K562 (cell line): Measurements from ENCODE around the gene ICAM1. TPM values are rescaled to one million over a fixed set of nuclear protein-coding genes. Genes with fewer than 3 reads are reported as not detected.

ENCODE experiments used
- BDP1 ChIP-seq: IDR thresholded peaks from 3 replicates; pipeline ENCODE4 v1.6.1; 2011; ENCODE audit not compliant: insufficient read length, insufficient read depth
- ELF1 ChIP-seq: fragments of 200-800 bp; sonication (Bioruptor generic); IDR thresholded peaks from 2 replicates; pipeline ENCODE4 v1.6.1; 2016; ENCODE audit warnings: missing genetic modification characterization, missing compliant biosample characterization
- HNRNPL ChIP-seq: fragments of 200-400 bp; formaldehyde crosslinking; IDR thresholded peaks from 2 replicates; pipeline ENCODE4 v1.6.1; 2017; ENCODE audit warnings: low read depth, mild to moderate bottlenecking, low read length
- KDM2B ChIP-seq: fragments of 250-450 bp; sonication (Bioruptor Pico); IDR thresholded peaks from 2 replicates; pipeline ENCODE4 v1.8.0; 2021; ENCODE audit warnings: mild to moderate bottlenecking, moderate library complexity
- MXI1 ChIP-seq: IDR thresholded peaks from 2 replicates; pipeline ENCODE4 v1.6.1; 2011; ENCODE audit warnings: low read depth, mild to moderate bottlenecking, improper control_type of control experiment, low read length
- SIN3A ChIP-seq, 2 experiments: fragments of 150-350 bp in 1 of 2; IDR thresholded peaks; 2 replicates each; pipeline ENCODE4 v1.6.1; 2011 to 2016; ENCODE audit warnings: borderline replicate concordance in 2 of 2, low read depth in 2 of 2, low read length in 2 of 2, mild to moderate bottlenecking in 2 of 2, moderate library complexity in 2 of 2; ENCODE audit not compliant: control insufficient read depth in 1 of 2
- TEAD2 ChIP-seq: fragments of 450-650 bp; IDR thresholded peaks from 2 replicates; pipeline ENCODE4 v1.6.1; 2016; ENCODE audit warnings: missing genetic modification characterization, control low read depth, missing compliant biosample characterization
- TOE1 ChIP-seq, 2 experiments: fragments of 450-650 bp in 1 of 2; sonication (generic) in 1 of 2; formaldehyde crosslinking in 1 of 2; IDR thresholded peaks; 2 replicates each; pipeline versions ENCODE4 v1.7.1 to v1.8.0; 2016 to 2022; ENCODE audit warnings: borderline replicate concordance in 2 of 2, mild to moderate bottlenecking in 2 of 2, antibody characterized with exemption in 1 of 2, inconsistent platforms in 1 of 2, low read depth in 1 of 2, missing genetic modification reagents in 1 of 2, moderate library complexity in 1 of 2
- ZFPM2 ChIP-seq: fragments of 250-450 bp; sonication (Bioruptor Pico); IDR thresholded peaks from 2 replicates; pipeline ENCODE4 v1.5.1; 2022; ENCODE audit warnings: mild to moderate bottlenecking
- ZNF785 ChIP-seq: fragments of 250-450 bp; sonication (Bioruptor Pico); IDR thresholded peaks from 2 replicates; pipeline ENCODE4 v1.4.0; 2020; ENCODE audit warnings: mild to moderate bottlenecking
- polyA plus RNA-seq, 8 experiments: library from polyadenylated mRNA; depleted of rRNA in 4 of 8; stranded (reverse) in 5 of 8; unstranded in 3 of 8; fragments of >200 nt; fragmentation: Nextera tagmentation in 2 of 8; fragmentation: Illumina TruSeq in 1 of 8; extraction: Ambion mirVana in 2 of 8; extraction: Trizol in 1 of 8; gene quantifications; 2 replicates each; pipeline versions ENCODE4 v1.2.1 to v1.2.3, GENCODE V29; 2011 to 2014; ENCODE audit warnings: inconsistent platforms in 1 of 8, missing spikeins in 1 of 8
- total RNA-seq, 7 experiments: library from RNA; depleted of rRNA in 6 of 7; stranded (reverse); fragments of >200 nt in 6 of 7; fragmentation: Illumina TruSeq in 2 of 7; extraction: Trizol in 2 of 7; gene quantifications; 2 replicates each; pipeline versions ENCODE4 v1.2.1 to v1.2.3, GENCODE V29; 2011 to 2021; ENCODE audit warnings: low replicate concordance in 1 of 7
- TF ChIP-seq, protein P1 (sequence below): sonication (generic); formaldehyde crosslinking; IDR thresholded peaks from 2 replicates; pipeline ENCODE4 v1.4.0; 2020; ENCODE audit warnings: mild to moderate bottlenecking, missing genetic modification reagents
- TF ChIP-seq, protein P2 (sequence below): fragments of 450-650 bp; IDR thresholded peaks from 2 replicates; pipeline ENCODE4 v1.6.1; 2016; ENCODE audit warnings: mild to moderate bottlenecking
- TF ChIP-seq, protein P3 (sequence below): fragments of 450-650 bp; IDR thresholded peaks from 2 replicates; pipeline ENCODE4 v1.7.1; 2018; ENCODE audit warnings: mild to moderate bottlenecking, low read depth; ENCODE audit not compliant: partially characterized antibody
- TF ChIP-seq, protein P4 (sequence below): fragments of 250-450 bp; sonication (Bioruptor Pico); IDR thresholded peaks from 2 replicates; pipeline ENCODE4 v1.8.0; 2022; ENCODE audit warnings: moderate library complexity, mild to moderate bottlenecking, inconsistent platforms
- TF ChIP-seq, protein P5 (sequence below): sonication (generic); formaldehyde crosslinking; IDR thresholded peaks from 2 replicates; pipeline ENCODE4 v1.8.0; 2022; ENCODE audit warnings: mild to moderate bottlenecking, low read depth, missing genetic modification reagents

The ICAM1 gene
- total and polyA plus RNA-seq, 9 of the 15 experiments (the other 6 are each of a cell fraction or from before 2014, with no cell fraction given), result 2.3 to 24.4 (median 13.4) TPM

DNA sequence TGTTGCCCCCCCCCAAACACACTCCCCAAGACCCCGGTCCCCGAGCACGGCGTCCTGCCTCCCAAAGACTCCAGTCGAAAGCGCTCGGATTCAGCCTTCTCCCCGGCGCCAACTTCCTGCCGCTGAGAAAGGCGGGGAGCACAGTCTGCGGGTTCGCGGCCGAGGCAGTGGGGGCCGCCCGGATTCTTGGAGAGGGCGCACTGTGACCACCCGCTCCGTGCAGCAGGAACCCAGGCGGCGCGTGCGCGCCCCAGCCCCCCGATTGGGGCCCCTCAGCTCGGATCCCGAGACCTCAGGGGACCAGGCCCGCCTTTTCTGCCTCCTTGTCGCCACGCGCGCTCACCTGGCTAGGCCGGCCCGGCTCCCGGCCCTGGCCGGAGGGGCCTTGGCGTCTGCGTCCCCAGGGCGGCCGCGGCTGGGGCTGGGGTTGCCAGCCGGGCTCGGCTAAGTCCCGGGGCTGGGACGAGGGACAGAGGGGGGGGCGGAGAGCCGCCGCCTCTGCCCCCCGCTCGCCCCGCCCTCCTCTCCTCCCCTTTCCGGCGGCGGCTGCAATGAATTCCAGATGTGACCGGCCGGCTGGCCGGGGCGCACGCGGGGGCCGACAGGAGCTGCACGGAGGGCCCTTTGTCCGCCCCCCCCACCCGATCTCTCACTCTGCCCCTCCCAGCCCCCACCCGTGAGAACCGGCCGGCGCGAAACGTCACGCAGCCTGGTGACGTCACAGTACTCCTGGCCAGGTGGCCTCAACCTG lies 39.9 kb upstream of the ICAM1 start, which contains the start of gene S1PR2 (continued):
- TF ChIP-seq, protein P1, sequence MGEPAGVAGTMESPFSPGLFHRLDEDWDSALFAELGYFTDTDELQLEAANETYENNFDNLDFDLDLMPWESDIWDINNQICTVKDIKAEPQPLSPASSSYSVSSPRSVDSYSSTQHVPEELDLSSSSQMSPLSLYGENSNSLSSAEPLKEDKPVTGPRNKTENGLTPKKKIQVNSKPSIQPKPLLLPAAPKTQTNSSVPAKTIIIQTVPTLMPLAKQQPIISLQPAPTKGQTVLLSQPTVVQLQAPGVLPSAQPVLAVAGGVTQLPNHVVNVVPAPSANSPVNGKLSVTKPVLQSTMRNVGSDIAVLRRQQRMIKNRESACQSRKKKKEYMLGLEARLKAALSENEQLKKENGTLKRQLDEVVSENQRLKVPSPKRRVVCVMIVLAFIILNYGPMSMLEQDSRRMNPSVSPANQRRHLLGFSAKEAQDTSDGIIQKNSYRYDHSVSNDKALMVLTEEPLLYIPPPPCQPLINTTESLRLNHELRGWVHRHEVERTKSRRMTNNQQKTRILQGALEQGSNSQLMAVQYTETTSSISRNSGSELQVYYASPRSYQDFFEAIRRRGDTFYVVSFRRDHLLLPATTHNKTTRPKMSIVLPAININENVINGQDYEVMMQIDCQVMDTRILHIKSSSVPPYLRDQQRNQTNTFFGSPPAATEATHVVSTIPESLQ (CRISPR knock-in tag), result peak; percentile 80; the same call in 1 of the 2 replicates
- TF ChIP-seq, protein P2, sequence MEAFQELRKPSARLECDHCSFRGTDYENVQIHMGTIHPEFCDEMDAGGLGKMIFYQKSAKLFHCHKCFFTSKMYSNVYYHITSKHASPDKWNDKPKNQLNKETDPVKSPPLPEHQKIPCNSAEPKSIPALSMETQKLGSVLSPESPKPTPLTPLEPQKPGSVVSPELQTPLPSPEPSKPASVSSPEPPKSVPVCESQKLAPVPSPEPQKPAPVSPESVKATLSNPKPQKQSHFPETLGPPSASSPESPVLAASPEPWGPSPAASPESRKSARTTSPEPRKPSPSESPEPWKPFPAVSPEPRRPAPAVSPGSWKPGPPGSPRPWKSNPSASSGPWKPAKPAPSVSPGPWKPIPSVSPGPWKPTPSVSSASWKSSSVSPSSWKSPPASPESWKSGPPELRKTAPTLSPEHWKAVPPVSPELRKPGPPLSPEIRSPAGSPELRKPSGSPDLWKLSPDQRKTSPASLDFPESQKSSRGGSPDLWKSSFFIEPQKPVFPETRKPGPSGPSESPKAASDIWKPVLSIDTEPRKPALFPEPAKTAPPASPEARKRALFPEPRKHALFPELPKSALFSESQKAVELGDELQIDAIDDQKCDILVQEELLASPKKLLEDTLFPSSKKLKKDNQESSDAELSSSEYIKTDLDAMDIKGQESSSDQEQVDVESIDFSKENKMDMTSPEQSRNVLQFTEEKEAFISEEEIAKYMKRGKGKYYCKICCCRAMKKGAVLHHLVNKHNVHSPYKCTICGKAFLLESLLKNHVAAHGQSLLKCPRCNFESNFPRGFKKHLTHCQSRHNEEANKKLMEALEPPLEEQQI, result no peak
- TF ChIP-seq ZFPM2 (CRISPR knock-in tag), result no peak
- TF ChIP-seq, protein P3, sequence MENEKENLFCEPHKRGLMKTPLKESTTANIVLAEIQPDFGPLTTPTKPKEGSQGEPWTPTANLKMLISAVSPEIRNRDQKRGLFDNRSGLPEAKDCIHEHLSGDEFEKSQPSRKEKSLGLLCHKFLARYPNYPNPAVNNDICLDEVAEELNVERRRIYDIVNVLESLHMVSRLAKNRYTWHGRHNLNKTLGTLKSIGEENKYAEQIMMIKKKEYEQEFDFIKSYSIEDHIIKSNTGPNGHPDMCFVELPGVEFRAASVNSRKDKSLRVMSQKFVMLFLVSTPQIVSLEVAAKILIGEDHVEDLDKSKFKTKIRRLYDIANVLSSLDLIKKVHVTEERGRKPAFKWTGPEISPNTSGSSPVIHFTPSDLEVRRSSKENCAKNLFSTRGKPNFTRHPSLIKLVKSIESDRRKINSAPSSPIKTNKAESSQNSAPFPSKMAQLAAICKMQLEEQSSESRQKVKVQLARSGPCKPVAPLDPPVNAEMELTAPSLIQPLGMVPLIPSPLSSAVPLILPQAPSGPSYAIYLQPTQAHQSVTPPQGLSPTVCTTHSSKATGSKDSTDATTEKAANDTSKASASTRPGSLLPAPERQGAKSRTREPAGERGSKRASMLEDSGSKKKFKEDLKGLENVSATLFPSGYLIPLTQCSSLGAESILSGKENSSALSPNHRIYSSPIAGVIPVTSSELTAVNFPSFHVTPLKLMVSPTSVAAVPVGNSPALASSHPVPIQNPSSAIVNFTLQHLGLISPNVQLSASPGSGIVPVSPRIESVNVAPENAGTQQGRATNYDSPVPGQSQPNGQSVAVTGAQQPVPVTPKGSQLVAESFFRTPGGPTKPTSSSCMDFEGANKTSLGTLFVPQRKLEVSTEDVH, result no peak
- no peak for TF ChIP-seq ELF1 (tag)
- peak; percentile 65; the same call in 1 of the 2 replicates for TF ChIP-seq KDM2B (CRISPR knock-in tag)
- TF ChIP-seq BDP1, result no peak
- TF ChIP-seq, protein P4, sequence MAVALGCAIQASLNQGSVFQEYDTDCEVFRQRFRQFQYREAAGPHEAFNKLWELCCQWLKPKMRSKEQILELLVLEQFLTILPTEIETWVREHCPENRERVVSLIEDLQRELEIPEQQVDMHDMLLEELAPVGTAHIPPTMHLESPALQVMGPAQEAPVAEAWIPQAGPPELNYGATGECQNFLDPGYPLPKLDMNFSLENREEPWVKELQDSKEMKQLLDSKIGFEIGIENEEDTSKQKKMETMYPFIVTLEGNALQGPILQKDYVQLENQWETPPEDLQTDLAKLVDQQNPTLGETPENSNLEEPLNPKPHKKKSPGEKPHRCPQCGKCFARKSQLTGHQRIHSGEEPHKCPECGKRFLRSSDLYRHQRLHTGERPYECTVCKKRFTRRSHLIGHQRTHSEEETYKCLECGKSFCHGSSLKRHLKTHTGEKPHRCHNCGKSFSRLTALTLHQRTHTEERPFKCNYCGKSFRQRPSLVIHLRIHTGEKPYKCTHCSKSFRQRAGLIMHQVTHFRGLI (CRISPR knock-in tag), result no peak
- TF ChIP-seq MXI1, result no peak
- no peak for TF ChIP-seq TEAD2 (tag)
- TF ChIP-seq, protein P5, sequence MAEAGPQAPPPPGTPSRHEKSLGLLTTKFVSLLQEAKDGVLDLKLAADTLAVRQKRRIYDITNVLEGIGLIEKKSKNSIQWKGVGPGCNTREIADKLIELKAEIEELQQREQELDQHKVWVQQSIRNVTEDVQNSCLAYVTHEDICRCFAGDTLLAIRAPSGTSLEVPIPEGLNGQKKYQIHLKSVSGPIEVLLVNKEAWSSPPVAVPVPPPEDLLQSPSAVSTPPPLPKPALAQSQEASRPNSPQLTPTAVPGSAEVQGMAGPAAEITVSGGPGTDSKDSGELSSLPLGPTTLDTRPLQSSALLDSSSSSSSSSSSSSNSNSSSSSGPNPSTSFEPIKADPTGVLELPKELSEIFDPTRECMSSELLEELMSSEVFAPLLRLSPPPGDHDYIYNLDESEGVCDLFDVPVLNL (CRISPR knock-in tag), result no peak
- 0 out of 2 replicates have a peak, but pooled peaks have one; percentile 16 for TF ChIP-seq TOE1 (IDR thresholded peaks at IDR 0.05; ENCODE audit: borderline replicate concordance)
- no peak for TF ChIP-seq TOE1 (CRISPR knock-in tag; IDR thresholded peaks at IDR 0.05; ENCODE audit: borderline replicate concordance, low read depth)
- TF ChIP-seq SIN3A (IDR thresholded peaks at IDR 0.05; ENCODE audit: borderline replicate concordance in 2 of 2, control insufficient read depth in 1 of 2, low read depth in 2 of 2, low read length in 2 of 2), result peak in 1 of 2 experiments; percentile 35; a peak in 1 of 4 replicates
- 0 out of 2 replicates have a peak, but pooled peaks have one; percentile 42 for TF ChIP-seq HNRNPL
- TF ChIP-seq ZNF785 (CRISPR knock-in tag), result no peak
